CD1c-positive myeloid dendritic cell (primary cell): ENCODE data around the gene NOVA1.
"Not testable (repeated sequence)": the region's sequence is repeated elsewhere in the genome, so short reads cannot be mapped to it uniquely, and the experiment has no call there.

Experiments used
- DNase-seq: peaks from one replicate; pipeline ENCODE4 v3.0.0-alpha.2; 2016; ENCODE audit errors: extremely low spot score

The NOVA1 gene

GRCh38 chr14:26597589-26598080 is at the start of gene NOVA1:
NOVA1 (minus strand) TSS chr14:26598033; CDS start chr14:26597436, 597 bp downstream.
- DNase-seq, result no peak

- DNase-seq, result not testable (repeated sequence)
Observed at GRCh38 chr14:26645057-26645456, 47.2 kb upstream of the NOVA1 start.

GRCh38 chr14:26636561-26636960 is 38.7 kb upstream of the NOVA1 start:
- no peak for DNase-seq

DNA sequence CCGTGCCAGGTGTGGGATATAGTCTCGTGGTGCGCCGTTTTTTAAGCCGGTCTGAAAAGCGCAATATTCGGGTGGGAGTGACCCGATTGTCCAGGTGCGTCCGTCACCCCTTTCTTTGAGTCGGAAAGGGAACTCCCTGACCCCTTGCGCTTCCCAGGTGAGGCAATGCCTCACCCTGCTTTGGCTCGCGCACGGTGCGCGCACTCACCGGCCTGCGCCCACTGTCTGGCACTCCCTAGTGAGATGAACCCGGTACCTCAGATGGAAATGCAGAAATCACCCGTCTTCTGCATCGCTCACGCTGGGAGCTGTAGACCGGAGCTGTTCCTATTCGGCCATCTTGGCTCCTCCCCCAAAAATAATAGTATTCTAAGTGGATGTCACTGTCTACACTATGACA is 37.1 kb upstream of the NOVA1 start:
- DNase-seq, result not testable (repeated sequence)

DNA sequence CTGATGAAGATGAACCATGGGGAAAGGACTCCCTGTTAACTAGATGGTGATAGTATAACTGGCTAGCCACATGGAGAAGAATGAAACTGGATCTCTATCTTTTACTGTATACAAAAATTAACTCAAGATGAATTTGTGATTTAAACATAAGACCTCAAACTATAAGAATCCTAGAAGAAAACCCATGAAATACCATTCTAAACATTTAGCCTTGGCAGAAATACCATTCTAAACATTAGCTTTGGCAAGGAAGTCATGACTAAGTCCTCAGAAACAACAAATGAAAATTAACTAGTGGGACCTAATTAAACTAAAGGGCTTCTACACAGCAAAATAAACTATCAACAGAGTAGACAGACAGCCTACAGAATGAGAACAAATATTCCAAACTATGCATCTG is 28.4 kb upstream of the NOVA1 start:
- DNase-seq, result no peak

DNA sequence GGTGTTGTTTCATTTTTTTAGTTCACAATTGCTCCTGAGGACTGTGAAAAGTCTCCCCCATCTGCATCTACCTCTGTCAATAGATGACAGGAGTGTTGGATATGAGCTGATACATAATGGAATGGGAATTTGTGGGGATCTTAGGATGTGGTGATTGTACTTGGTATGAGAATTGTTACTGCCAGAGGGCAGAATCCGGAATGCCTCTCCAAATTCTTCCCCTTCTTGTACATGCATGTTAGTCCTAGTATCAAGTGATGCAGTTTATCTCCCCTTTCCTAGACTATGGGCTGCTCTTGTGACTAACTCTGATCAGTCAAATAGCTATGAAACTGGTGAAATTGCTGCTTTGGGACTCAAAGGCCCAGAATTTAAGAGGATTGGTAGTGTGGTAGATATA is 24.8 kb upstream of the NOVA1 start:
- no peak for DNase-seq

DNA sequence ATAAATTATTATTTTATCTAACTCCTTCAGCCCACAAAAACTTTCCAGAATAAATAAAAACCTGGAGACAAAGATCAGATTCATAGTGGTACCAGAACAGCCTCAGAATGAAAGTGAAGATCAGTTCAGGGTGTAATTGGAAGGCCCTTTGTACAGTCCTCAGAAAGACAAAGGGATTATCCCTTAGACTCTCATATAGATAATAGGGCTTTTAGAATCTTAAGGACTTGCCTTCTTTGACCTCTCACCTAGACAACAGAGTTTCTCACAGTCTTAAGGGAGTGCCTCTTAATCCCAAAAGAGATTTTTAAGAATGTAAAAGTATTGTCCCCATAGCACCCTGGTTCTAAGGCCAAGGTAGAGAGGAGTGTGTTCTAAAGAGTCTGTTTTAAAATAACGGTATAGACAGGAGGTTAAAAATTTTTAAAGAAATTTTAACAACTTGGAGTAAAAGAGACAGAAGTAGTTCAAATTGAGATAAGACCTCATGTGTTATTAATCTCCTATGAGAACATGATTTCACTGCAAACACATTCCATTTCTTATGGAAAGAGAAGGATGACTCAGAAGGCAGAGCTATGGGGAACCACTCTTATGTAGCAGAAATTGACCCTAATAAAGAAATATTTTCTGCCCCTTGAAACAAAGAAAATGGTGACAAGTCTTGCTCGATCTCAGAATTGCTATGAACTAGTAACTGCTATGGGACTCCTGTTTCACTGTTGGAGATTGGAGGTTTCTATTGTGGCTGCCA is 24.2 kb upstream of the NOVA1 start:
- DNase-seq, result no peak

- no peak for DNase-seq
Observed at GRCh38 chr14:26621364-26621763, 23.5 kb upstream of the NOVA1 start.

- DNase-seq, result no peak
Observed at GRCh38 chr14:26611259-26611658, 13.4 kb upstream of the NOVA1 start.

GRCh38 chr14:26606729-26607312 is 9.0 kb upstream of the NOVA1 start:
- DNase-seq, result no peak

GRCh38 chr14:26605602-26606001 is 7.8 kb upstream of the NOVA1 start:
- DNase-seq, result no peak

GRCh38 chr14:26602902-26603301 is 5.1 kb upstream of the NOVA1 start:
- no peak for DNase-seq

DNA sequence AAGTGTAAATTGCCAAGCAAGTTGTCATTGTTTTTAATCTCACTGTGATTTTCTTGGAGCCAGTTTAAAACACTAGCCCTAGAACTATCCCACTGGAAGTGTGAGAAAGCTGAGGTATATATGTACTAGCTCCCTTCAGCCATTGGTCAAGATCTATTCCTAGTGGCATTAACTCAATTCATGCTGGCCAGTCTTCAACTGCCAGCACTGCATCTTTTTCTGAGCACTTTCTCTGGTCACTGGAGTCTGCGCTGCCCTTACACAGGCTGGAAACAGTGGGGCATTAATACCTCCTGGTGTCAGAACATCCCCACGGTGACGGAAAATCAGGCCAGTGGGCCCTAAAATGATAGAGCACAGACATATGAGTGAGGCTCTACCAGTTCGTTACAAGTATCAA is 4.0 kb upstream of the NOVA1 start:
- DNase-seq, result no peak

DNA sequence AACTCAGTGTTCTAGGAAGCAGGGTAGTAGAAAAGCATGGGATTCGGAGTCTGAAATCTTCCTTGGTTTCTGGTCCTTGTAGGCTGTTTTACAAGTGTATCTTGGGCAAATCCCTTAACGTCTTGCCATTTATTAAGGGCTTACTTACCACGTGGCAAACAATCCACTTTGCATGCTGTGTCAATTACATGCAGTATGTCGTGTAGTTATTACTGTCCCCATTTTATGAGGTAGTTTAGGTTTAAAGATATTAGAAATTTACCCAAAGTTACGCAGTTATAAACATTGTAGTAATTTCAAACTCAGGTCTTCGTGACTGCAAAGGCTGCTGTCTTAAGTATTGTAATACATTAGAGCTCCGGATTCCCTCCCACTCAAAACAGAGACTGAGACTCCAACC is 1.5 kb upstream of the NOVA1 start:
- DNase-seq, result no peak

GRCh38 chr14:26598672-26599131 is 869 bp upstream of the NOVA1 start:
- no peak for DNase-seq

DNA sequence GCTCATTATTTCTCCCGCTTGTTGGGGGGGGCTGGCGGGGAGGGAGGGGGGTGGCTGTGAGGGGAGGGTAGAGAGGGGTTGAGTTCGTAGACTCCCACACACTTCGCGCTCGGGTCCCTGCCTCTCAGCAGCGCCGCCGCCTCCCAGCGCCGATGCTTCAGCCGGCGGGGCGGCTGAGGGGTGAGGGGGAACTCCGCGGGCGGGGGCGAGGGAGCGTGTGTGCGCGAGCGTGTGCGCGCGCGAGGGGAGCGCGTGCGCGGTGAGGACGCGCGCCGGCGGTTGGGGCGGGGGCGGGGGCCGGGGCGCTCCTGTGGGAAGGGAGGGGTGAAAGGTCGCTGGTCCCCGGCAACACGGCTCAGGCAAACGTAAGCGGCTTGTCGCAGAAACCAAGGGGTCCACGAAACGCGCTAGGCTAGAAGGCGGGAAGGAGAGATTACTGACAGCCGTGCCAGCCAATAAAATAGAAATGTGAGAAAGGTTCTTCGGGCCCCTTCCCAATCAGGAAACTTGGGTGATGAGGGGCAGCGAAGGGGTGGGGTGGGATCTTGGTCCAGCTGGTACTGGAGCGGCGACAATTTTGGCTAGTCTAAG is 343 bp upstream of the NOVA1 start:
- DNase-seq, result no peak

DNA sequence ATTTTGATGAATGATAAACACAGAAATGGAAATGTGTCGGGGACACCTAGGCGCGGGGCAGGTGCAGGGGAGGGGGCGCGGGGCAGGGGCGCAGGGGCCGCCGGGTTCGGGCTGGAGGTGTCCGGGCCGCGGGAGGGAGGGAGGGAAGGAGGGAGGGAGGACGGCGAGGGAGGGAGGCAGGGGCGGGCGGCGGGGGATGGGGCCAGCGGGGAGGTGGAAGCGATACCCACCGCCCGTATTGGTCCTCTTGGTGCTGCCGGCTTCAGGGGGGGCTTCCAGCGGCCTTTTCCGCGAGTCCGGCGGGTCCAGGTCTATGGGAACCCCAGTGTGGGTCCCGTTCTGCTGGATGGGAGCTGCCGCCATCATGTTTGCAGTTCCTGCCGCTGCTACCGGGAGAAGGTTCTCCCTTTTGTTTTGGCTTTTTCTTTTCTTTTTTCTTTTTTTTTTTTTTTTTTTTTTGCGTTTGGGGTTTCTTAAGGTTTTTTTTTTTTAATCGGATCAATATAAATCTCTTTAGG is 703 bp downstream of the NOVA1 start:
- DNase-seq, result no peak

GRCh38 chr14:26596543-26597061 is 1.2 kb downstream of the NOVA1 start:
- no peak for DNase-seq

DNA sequence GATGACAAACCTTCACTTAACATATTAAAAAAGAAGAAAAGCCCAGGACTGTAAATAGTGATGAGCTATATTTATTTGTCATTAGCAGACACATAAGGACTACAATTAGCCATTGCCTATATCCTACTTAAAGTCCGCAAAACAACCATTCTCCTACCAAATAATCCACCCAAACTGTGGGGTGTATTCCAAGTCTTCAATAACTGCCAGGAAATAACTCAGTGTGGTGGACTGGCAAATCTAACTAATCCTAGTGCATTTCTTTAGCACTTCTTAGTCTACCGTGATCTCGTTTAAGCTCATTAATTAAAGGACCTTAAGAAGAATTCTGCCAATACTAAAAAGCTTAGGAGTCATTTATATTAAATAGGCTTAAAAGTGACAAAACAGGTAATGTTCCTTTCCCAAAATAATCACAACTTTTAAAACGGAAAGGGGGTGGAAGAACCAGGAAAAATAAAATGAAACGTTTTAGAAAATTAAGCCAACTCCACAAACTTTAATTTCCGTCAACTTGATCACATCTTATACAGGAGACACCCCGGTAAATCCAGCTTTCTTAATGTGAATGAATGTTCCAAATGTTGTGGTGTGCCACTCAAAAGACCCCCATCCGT is 1.8 kb downstream of the NOVA1 start:
- no peak for DNase-seq

DNA sequence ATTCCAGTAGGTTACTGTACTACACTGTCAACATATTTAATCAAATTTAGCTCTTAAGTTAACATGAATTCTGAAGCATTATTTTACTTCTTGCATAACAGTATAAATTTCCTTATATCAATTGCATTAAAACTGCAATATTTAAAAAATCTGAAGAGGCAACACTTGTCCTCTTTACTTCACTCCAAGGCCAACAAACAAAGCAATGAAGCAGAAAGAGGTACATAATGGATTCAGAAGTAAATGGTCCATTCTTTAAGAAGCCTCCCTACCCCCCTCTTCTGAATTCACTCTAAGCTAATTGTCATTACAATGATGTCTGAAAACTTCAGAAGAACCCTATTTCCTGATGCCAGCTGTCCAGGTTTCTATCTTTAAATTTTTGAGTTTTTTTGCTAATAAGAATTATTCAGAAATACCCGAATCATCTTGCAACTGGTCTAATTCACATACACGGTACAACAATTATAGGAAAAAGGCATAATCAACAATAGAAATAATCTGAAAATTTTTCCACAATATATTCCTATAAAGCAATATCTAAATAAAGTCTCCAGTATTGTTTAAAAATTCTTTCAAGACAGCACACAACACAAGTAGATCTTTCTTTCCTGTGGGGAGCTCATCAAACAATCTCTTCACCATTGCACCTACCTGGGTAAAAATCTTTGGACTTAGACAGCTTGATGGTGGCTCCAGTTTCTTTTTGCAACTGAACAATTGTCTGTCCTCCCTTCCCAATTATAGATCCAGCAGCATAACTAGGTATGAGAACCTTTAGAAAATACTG is 2.9 kb downstream of the NOVA1 start:
- no peak for DNase-seq

DNA sequence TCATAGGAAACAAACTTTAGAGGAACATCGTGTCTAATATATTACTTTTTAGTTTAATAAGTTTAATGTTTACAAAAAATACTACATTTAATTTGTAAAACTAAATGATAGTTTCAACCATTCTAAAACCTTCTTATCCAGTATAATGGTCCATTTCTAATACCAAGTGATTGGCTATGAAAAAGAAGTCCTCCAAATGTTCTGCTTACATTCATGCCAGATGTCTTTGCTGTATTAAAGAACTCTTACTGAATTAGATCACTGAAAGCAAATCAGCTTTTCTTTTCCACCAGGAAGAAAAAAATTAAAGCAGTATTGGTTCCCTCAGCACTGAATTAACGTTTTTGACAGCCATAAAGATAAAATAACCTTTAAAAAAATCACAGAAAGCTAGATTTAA is 3.7 kb downstream of the NOVA1 start:
- no peak for DNase-seq
